Smooth muscle cell (in vitro differentiated cells): ENCODE measurements around the gene MTUS2. TPM values are rescaled to one million over a fixed set of nuclear protein-coding genes. Genes with fewer than 3 reads are reported as not detected.
"Not testable (repeated sequence)": the region's sequence is repeated elsewhere in the genome, so short reads cannot be mapped to it uniquely, and the experiment has no call there.

Experiments
- DNase-seq: peaks from one replicate; lab custom pipeline; 2025; ENCODE audit not compliant: unreplicated experiment; lab: John Stamatoyannopoulos, UW
- H2AFZ ChIP-seq: fragments of 200-600 bp; sonication (generic); 2 replicates; pipeline ENCODE4 v1.6.0; 2016; ENCODE audit warnings: antibody characterized with exemption, low read depth, mild to moderate bottlenecking
- H3F3A ChIP-seq: fragments of 200-600 bp; sonication (generic); 2 replicates; pipeline ENCODE4 v1.6.0; 2017; ENCODE audit warnings: antibody characterized with exemption, low read depth
- H3K27ac ChIP-seq: fragments of 200-600 bp; sonication (generic); 2 replicates; pipeline ENCODE4 v1.5.1; 2016; ENCODE audit warnings: low read depth, mild to moderate bottlenecking
- H3K27me3 ChIP-seq: fragments of 200-600 bp; sonication (generic); 2 replicates; pipeline ENCODE4 v1.6.1; 2016; ENCODE audit warnings: low read depth, mild to moderate bottlenecking
- H3K36me3 ChIP-seq: fragments of 200-600 bp; sonication (generic); 2 replicates; pipeline ENCODE4 v1.5.1; 2016; ENCODE audit warnings: low read depth
- H3K4me1 ChIP-seq: fragments of 200-600 bp; sonication (generic); 2 replicates; pipeline ENCODE4 v1.5.1; 2016; ENCODE audit warnings: low read depth
- H3K4me2 ChIP-seq: fragments of 200-600 bp; sonication (generic); 2 replicates; pipeline ENCODE4 v1.6.0; 2016; ENCODE audit warnings: mild to moderate bottlenecking
- H3K4me3 ChIP-seq: fragments of 200-600 bp; sonication (generic); 2 replicates; pipeline ENCODE4 v1.5.1; 2016; ENCODE audit warnings: mild to moderate bottlenecking
- H3K79me2 ChIP-seq: fragments of 200-600 bp; sonication (generic); 2 replicates; pipeline ENCODE4 v1.6.0; 2016; ENCODE audit warnings: low read depth, mild to moderate bottlenecking
- H3K9ac ChIP-seq: fragments of 200-600 bp; sonication (generic); 2 replicates; pipeline ENCODE4 v1.6.0; 2016; ENCODE audit warnings: low read depth
- H3K9me3 ChIP-seq: fragments of 200-600 bp; sonication (generic); replicated peaks from 2 replicates; pipeline ENCODE4 v1.5.1; 2016; ENCODE audit warnings: low read depth
- H4K20me1 ChIP-seq: fragments of 200-600 bp; sonication (generic); 2 replicates; pipeline ENCODE4 v1.6.0; 2016; ENCODE audit warnings: low read depth
- CTCF ChIP-seq: fragments of 200-600 bp; sonication (generic); IDR thresholded peaks from 2 replicates; pipeline ENCODE4 v1.5.1; 2017; ENCODE audit warnings: borderline replicate concordance, mild to moderate bottlenecking, antibody characterized with exemption; ENCODE audit not compliant: insufficient read depth, poor library complexity, severe bottlenecking
- WGBS: methylation state at CpG from one replicate; pipeline ENCODE4 v1.1.7; 2016; ENCODE audit warnings: low lambda C conversion rate; 5-methylcytosine and 5-hydroxymethylcytosine counted together
- polyA plus RNA-seq: library from polyadenylated mRNA; unstranded; fragments of >200 nt; fragmentation: Nextera tagmentation; extraction: Ambion mirVana; gene quantifications from 2 replicates; pipeline ENCODE4 v1.2.1, GENCODE V29; 2016
- total RNA-seq: library from RNA; depleted of rRNA; stranded (reverse); fragments of >200 nt; gene quantifications from 2 replicates; pipeline ENCODE4 v1.2.3, GENCODE V29; 2014

Gene MTUS2
- total and polyA plus RNA-seq, 2 experiments from 2014 or later = 0.06 to 0.63 TPM

GRCh38 chr13:29193083-29193482 is 372.9 kb downstream of the MTUS2 start:
- H2AFZ ChIP-seq = no peak overlapping the region
- no peak overlapping the region for H3K4me3 ChIP-seq
- H4K20me1 ChIP-seq = no peaks in the 10 kb centered on the region
- no peaks in the 10 kb centered on the region for H3K27me3 ChIP-seq
- no peak overlapping the region for H3K27ac ChIP-seq
- no peak for DNase-seq
- H3K9ac ChIP-seq = no peak overlapping the region
- TF ChIP-seq CTCF = no peak
- H3K79me2 ChIP-seq = no peaks in the 10 kb centered on the region
- 86% methylated on average over 1 of the region's 1 CpG for WGBS
- H3K36me3 ChIP-seq = no peaks in the 10 kb centered on the region
- no peaks in the 10 kb centered on the region for H3F3A ChIP-seq
- H3K4me2 ChIP-seq = no peak overlapping the region
- no peaks in the 10 kb centered on the region for H3K9me3 ChIP-seq
- no peaks in the 10 kb centered on the region for H3K4me1 ChIP-seq

- H3K4me1 ChIP-seq = no peaks in the 10 kb centered on the region
- DNase-seq = no peak
- no peaks in the 10 kb centered on the region for H3K27me3 ChIP-seq
- H4K20me1 ChIP-seq = no peaks in the 10 kb centered on the region
- H3F3A ChIP-seq = no peaks in the 10 kb centered on the region
- H3K27ac ChIP-seq = no peak overlapping the region
- H3K9me3 ChIP-seq = no peaks in the 10 kb centered on the region
- no peaks in the 10 kb centered on the region for H3K36me3 ChIP-seq
- no peak overlapping the region for H3K9ac ChIP-seq
- 53% methylated on average over 3 of the region's 3 CpGs for WGBS
- TF ChIP-seq CTCF = no peak
- no peak overlapping the region for H3K4me3 ChIP-seq
- H3K4me2 ChIP-seq = no peak overlapping the region
- H2AFZ ChIP-seq = no peak overlapping the region
- H3K79me2 ChIP-seq = no peaks in the 10 kb centered on the region
Observed at GRCh38 chr13:29195456-29195855, 375.3 kb downstream of the MTUS2 start.

GRCh38 chr13:29196409-29197074 is 376.4 kb downstream of the MTUS2 start:
- no peaks in the 10 kb centered on the region for H3K79me2 ChIP-seq
- H3K27me3 ChIP-seq = no peaks in the 10 kb centered on the region
- WGBS = 88% methylated on average over 2 of the region's 2 CpGs
- H2AFZ ChIP-seq = no peak overlapping the region
- H3K9ac ChIP-seq = no peak overlapping the region
- H3K4me3 ChIP-seq = no peak overlapping the region
- no peak overlapping the region for H3K27ac ChIP-seq
- H3K36me3 ChIP-seq = no peaks in the 10 kb centered on the region
- H3K9me3 ChIP-seq = no peaks in the 10 kb centered on the region
- no peaks in the 10 kb centered on the region for H4K20me1 ChIP-seq
- no peak for DNase-seq
- no peaks in the 10 kb centered on the region for H3F3A ChIP-seq
- no peak for TF ChIP-seq CTCF
- H3K4me1 ChIP-seq = no peaks in the 10 kb centered on the region
- H3K4me2 ChIP-seq = no peak overlapping the region

- not testable (repeated sequence) for H3K36me3 ChIP-seq, H3F3A ChIP-seq, H3K27me3 ChIP-seq, H3K4me1 ChIP-seq, H2AFZ ChIP-seq, H3K27ac ChIP-seq, H3K79me2 ChIP-seq, H3K9ac ChIP-seq, H4K20me1 ChIP-seq, DNase-seq, H3K4me3 ChIP-seq, H3K4me2 ChIP-seq, H3K9me3 ChIP-seq
- WGBS = 88% methylated on average over 6 of the region's 6 CpGs
Observed at GRCh38 chr13:29202753-29203152, 382.6 kb downstream of the MTUS2 start.
